K562 (cell line): ENCODE data around the gene GUK1. TPM values are rescaled to one million over a fixed set of nuclear protein-coding genes. Genes with fewer than 3 reads are reported as not detected.

Experiments used
- CC2D1A ChIP-seq: fragments of 450-650 bp; IDR thresholded peaks from 2 replicates; pipeline ENCODE4 v1.6.1; 2017; ENCODE audit warnings: mild to moderate bottlenecking
- CHCHD3 ChIP-seq: fragments of 250-450 bp; sonication (Bioruptor Pico); IDR thresholded peaks from 2 replicates; pipeline ENCODE4 v2.1.2; 2022; ENCODE audit warnings: mild to moderate bottlenecking
- HDAC8 ChIP-seq: fragments of 450-650 bp; IDR thresholded peaks from 2 replicates; pipeline ENCODE4 v1.6.1; 2016; ENCODE audit warnings: mild to moderate bottlenecking, missing genetic modification characterization, moderate library complexity, missing compliant biosample characterization
- HOXB6 ChIP-seq: fragments of 250-450 bp; sonication (Bioruptor Pico); IDR thresholded peaks from 2 replicates; pipeline ENCODE4 v1.5.1; 2022; ENCODE audit warnings: mild to moderate bottlenecking, borderline replicate concordance
- KLF1 ChIP-seq: fragments of 450-650 bp; IDR thresholded peaks from 2 replicates; pipeline ENCODE4 v1.6.1; 2016; ENCODE audit warnings: missing genetic modification characterization, missing compliant biosample characterization
- MYC ChIP-seq, 2 experiments: fragments of 250-450 bp in 1 of 2; sonication (Bioruptor Pico) in 1 of 2; IDR thresholded peaks; 2 replicates each; pipeline versions ENCODE4 v1.5.1 to v1.6.1; 2012 to 2021; ENCODE audit warnings: low read depth in 2 of 2, borderline replicate concordance in 1 of 2, improper control_type of control experiment in 1 of 2, low read length in 1 of 2, mild to moderate bottlenecking in 1 of 2, moderate library complexity in 1 of 2
- NR2C2 ChIP-seq, 2 experiments: fragments of 200-800 bp in 1 of 2; sonication (Bioruptor generic) in 1 of 2; sonication (generic) in 1 of 2; formaldehyde crosslinking in 1 of 2; IDR thresholded peaks; 2 replicates each; pipeline versions ENCODE4 v1.6.1 to v1.8.0; 2016 to 2022; ENCODE audit warnings: mild to moderate bottlenecking in 1 of 2, missing compliant biosample characterization in 1 of 2, missing genetic modification characterization in 1 of 2, missing genetic modification reagents in 1 of 2
- PURB ChIP-seq: sonication (generic); formaldehyde crosslinking; IDR thresholded peaks from 2 replicates; pipeline ENCODE4 v1.9.0; 2021; ENCODE audit warnings: low read depth, mild to moderate bottlenecking, missing genetic modification reagents
- SMAD4 ChIP-seq: fragments of 250-450 bp; sonication (Bioruptor Pico); conservative IDR thresholded peaks from 2 replicates; pipeline ENCODE4 v1.8.0; 2021; ENCODE audit warnings: inconsistent platforms, mild to moderate bottlenecking, moderate library complexity
- SMARCE1 ChIP-seq: fragments of 450-650 bp; IDR thresholded peaks from 2 replicates; pipeline ENCODE4 v1.7.1; 2016; ENCODE audit warnings: mild to moderate bottlenecking
- TAF9B ChIP-seq: fragments of 450-650 bp; IDR thresholded peaks from 2 replicates; pipeline ENCODE4 v1.6.1; 2018; ENCODE audit warnings: mild to moderate bottlenecking; ENCODE audit not compliant: partially characterized antibody
- ZKSCAN3 ChIP-seq: fragments of 250-450 bp; sonication (Bioruptor Pico); IDR thresholded peaks from 2 replicates; pipeline ENCODE4 v1.4.0; 2020
- ZNF165 ChIP-seq: fragments of 250-450 bp; sonication (Bioruptor Pico); IDR thresholded peaks from 2 replicates; pipeline ENCODE4 v1.4.0; 2020; ENCODE audit warnings: borderline replicate concordance
- ZNF699 ChIP-seq: fragments of 250-450 bp; sonication (Bioruptor Pico); IDR thresholded peaks from 2 replicates; pipeline ENCODE4 v1.8.0; 2021; ENCODE audit warnings: mild to moderate bottlenecking, moderate library complexity; ENCODE audit not compliant: insufficient replicate concordance
- polyA plus RNA-seq, 8 experiments: library from polyadenylated mRNA; depleted of rRNA in 4 of 8; stranded (reverse) in 5 of 8; unstranded in 3 of 8; fragments of >200 nt; fragmentation: Nextera tagmentation in 2 of 8; fragmentation: Illumina TruSeq in 1 of 8; extraction: Ambion mirVana in 2 of 8; extraction: Trizol in 1 of 8; gene quantifications; 2 replicates each; pipeline versions ENCODE4 v1.2.1 to v1.2.3, GENCODE V29; 2011 to 2014; ENCODE audit warnings: inconsistent platforms in 1 of 8, missing spikeins in 1 of 8
- total RNA-seq, 7 experiments: library from RNA; depleted of rRNA in 6 of 7; stranded (reverse); fragments of >200 nt in 6 of 7; fragmentation: Illumina TruSeq in 2 of 7; extraction: Trizol in 2 of 7; gene quantifications; 2 replicates each; pipeline versions ENCODE4 v1.2.1 to v1.2.3, GENCODE V29; 2011 to 2021; ENCODE audit warnings: low replicate concordance in 1 of 7
- TF ChIP-seq, protein P1 (sequence below), 2 experiments: fragments of 450-650 bp in 1 of 2; sonication (generic) in 1 of 2; formaldehyde crosslinking; conservative IDR thresholded peaks; 2 replicates each; pipeline versions ENCODE4 v1.4.0 to v1.8.1; 2020 to 2022; ENCODE audit warnings: mild to moderate bottlenecking in 1 of 2, missing genetic modification reagents in 1 of 2
- TF ChIP-seq, protein P2 (sequence below), 3 experiments: IDR thresholded peaks in 2 of 3; conservative IDR thresholded peaks in 1 of 3; 2 replicates each; pipeline ENCODE4 v1.5.1; 2011 to 2012; ENCODE audit warnings: low read length in 3 of 3, mild to moderate bottlenecking in 3 of 3, control low read depth in 2 of 3, improper control_type of control experiment in 1 of 3, inconsistent platforms in 1 of 3, low read depth in 1 of 3, mixed read lengths in 1 of 3, moderate library complexity in 1 of 3; ENCODE audit not compliant: insufficient read depth in 2 of 3
- TF ChIP-seq, protein P3 (sequence below): fragments of 450-650 bp; IDR thresholded peaks from 2 replicates; pipeline ENCODE4 v1.6.1; 2017; ENCODE audit warnings: mild to moderate bottlenecking, moderate library complexity
- TF ChIP-seq, protein P4 (sequence below): IDR thresholded peaks from 3 replicates; pipeline ENCODE4 v1.6.1; 2011; ENCODE audit warnings: borderline replicate concordance, mild to moderate bottlenecking; ENCODE audit not compliant: insufficient read length, insufficient read depth
- TF ChIP-seq, protein P5 (sequence below): sonication (generic); formaldehyde crosslinking; IDR thresholded peaks from 2 replicates; pipeline ENCODE4 v1.8.0; 2022; ENCODE audit warnings: mild to moderate bottlenecking, missing genetic modification reagents

GUK1 gene
- total and polyA plus RNA-seq, 9 of the 15 experiments (the other 6 are each of a cell fraction or from before 2014, with no cell fraction given), result 7.0 to 331 (median 132) TPM

GRCh38 chr1:228165372-228166169 lies 25.5 kb downstream of the GUK1 start, which contains the start of gene IBA57 (continued):
- TF ChIP-seq CC2D1A (no peak), HDAC8 (peak; percentile 91), SMARCE1 (no peak), ZNF699 (CRISPR knock-in tag) (no peak), KLF1 (peak; percentile 98), ZKSCAN3 (no peak), CHCHD3 (CRISPR knock-in tag) (no peak; the same call in 1 of the 2 replicates), MYC (IDR thresholded peaks at IDR 0.05; ENCODE audit: low read depth, low read length) (peak; percentile 89), MYC (CRISPR knock-in tag; IDR thresholded peaks at IDR 0.05; ENCODE audit: borderline replicate concordance, low read depth) (no peak), TAF9B (no peak), HOXB6 (CRISPR knock-in tag) (no peak; the same call in 1 of the 2 replicates), SMAD4 (peak; percentile 88), NR2C2 (CRISPR knock-in tag; IDR thresholded peaks at IDR 0.05) (no peak), NR2C2 (tag; IDR thresholded peaks at IDR 0.05) (peak; percentile 94), ZNF165 (CRISPR knock-in tag) (no peak), PURB (no peak)
- TF ChIP-seq, protein P1, sequence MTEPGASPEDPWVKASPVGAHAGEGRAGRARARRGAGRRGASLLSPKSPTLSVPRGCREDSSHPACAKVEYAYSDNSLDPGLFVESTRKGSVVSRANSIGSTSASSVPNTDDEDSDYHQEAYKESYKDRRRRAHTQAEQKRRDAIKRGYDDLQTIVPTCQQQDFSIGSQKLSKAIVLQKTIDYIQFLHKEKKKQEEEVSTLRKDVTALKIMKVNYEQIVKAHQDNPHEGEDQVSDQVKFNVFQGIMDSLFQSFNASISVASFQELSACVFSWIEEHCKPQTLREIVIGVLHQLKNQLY (CRISPR knock-in tag; conservative IDR thresholded peaks at IDR 0.05), result 0 out of 4 replicates have a peak, but pooled peaks of 1 of the 2 experiments have one; percentile 61
- TF ChIP-seq, protein P2, sequence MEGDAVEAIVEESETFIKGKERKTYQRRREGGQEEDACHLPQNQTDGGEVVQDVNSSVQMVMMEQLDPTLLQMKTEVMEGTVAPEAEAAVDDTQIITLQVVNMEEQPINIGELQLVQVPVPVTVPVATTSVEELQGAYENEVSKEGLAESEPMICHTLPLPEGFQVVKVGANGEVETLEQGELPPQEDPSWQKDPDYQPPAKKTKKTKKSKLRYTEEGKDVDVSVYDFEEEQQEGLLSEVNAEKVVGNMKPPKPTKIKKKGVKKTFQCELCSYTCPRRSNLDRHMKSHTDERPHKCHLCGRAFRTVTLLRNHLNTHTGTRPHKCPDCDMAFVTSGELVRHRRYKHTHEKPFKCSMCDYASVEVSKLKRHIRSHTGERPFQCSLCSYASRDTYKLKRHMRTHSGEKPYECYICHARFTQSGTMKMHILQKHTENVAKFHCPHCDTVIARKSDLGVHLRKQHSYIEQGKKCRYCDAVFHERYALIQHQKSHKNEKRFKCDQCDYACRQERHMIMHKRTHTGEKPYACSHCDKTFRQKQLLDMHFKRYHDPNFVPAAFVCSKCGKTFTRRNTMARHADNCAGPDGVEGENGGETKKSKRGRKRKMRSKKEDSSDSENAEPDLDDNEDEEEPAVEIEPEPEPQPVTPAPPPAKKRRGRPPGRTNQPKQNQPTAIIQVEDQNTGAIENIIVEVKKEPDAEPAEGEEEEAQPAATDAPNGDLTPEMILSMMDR (IDR thresholded peaks at IDR 0.05 in 2 of 3, conservative IDR thresholded peaks at IDR 0.05 in 1 of 3; ENCODE audit: insufficient read depth in 2 of 3, low read depth in 1 of 3, low read length in 3 of 3), result peak; percentile 84 to 96 (median 93)
- TF ChIP-seq, protein P3, sequence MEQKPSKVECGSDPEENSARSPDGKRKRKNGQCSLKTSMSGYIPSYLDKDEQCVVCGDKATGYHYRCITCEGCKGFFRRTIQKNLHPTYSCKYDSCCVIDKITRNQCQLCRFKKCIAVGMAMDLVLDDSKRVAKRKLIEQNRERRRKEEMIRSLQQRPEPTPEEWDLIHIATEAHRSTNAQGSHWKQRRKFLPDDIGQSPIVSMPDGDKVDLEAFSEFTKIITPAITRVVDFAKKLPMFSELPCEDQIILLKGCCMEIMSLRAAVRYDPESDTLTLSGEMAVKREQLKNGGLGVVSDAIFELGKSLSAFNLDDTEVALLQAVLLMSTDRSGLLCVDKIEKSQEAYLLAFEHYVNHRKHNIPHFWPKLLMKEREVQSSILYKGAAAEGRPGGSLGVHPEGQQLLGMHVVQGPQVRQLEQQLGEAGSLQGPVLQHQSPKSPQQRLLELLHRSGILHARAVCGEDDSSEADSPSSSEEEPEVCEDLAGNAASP, result no peak
- TF ChIP-seq, protein P4, sequence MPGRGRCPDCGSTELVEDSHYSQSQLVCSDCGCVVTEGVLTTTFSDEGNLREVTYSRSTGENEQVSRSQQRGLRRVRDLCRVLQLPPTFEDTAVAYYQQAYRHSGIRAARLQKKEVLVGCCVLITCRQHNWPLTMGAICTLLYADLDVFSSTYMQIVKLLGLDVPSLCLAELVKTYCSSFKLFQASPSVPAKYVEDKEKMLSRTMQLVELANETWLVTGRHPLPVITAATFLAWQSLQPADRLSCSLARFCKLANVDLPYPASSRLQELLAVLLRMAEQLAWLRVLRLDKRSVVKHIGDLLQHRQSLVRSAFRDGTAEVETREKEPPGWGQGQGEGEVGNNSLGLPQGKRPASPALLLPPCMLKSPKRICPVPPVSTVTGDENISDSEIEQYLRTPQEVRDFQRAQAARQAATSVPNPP, result no peak
- TF ChIP-seq, protein P5, sequence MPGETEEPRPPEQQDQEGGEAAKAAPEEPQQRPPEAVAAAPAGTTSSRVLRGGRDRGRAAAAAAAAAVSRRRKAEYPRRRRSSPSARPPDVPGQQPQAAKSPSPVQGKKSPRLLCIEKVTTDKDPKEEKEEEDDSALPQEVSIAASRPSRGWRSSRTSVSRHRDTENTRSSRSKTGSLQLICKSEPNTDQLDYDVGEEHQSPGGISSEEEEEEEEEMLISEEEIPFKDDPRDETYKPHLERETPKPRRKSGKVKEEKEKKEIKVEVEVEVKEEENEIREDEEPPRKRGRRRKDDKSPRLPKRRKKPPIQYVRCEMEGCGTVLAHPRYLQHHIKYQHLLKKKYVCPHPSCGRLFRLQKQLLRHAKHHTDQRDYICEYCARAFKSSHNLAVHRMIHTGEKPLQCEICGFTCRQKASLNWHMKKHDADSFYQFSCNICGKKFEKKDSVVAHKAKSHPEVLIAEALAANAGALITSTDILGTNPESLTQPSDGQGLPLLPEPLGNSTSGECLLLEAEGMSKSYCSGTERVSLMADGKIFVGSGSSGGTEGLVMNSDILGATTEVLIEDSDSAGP (CRISPR knock-in tag), result no peak
